Activated CD4-positive, CD25-positive, alpha-beta regulatory T cell treated with anti-CD3 and anti-CD28 coated beads, Interleukin-2, amount 50 U/mL, for 24 hours (primary cell): ENCODE measurements around the gene FAM131C.
"Not testable (repeated sequence)": the region's sequence is repeated elsewhere in the genome, so short reads cannot be mapped to it uniquely, and the experiment has no call there.

Experiments used
- ATAC-seq, 2 donors: fragments of 150-1000 bp; cut with Tn5 transposase; one replicate each; pipeline ENCODE4 v1.10.0; 2021; ENCODE audit warnings: mild to moderate bottlenecking in 1 of 2, moderate library complexity in 1 of 2

Gene FAM131C, protein sequence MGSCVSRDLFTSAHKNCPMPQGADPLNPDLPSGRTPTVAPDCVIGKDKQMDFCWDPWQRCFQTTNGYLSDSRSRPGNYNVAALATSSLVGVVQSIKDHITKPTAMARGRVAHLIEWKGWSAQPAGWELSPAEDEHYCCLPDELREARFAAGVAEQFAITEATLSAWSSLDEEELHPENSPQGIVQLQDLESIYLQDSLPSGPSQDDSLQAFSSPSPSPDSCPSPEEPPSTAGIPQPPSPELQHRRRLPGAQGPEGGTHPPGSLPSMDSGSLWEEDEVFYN

DNA sequence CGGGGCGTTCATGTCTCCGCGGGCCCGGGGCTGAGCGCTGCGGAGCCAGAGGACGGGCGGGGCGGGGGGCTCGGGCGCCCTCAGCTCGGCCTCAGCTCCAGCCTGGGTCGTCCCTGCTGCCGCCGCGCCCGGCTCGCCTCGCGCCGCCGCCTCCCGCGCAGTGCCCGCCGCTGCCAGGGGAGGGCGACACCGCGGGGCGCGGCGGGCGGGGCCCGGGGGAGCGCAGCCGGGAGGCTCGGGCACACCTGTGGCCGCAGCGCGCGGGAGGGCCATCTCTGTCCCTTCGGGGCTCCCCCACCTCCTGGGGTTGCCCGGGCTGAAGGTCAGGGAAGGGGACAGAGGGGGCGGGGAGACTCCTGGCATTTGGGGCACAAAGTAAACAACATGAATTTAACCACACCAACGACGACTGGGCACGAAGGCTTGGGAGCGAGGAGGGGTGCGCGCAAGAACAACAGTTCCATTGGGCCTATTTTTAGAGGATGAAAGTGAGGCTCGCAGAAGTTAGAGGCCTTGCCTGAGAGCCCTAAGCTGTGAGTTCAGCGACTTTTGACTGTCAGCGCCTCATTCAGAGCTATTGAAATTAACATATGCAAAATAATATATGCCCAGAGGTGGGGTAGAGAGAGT is at the start of gene FAM131C:
Gene FAM131C (minus strand): TSS at position 162 of the 630 bp plus-strand sequence. CDS start 209 bp downstream, outside the sequence.
- ATAC-seq: peak; percentile 77

GRCh38 chr1:16122916-16123315 is 49.5 kb upstream of the FAM131C start:
- peak; percentile 13 to 40 for ATAC-seq

DNA sequence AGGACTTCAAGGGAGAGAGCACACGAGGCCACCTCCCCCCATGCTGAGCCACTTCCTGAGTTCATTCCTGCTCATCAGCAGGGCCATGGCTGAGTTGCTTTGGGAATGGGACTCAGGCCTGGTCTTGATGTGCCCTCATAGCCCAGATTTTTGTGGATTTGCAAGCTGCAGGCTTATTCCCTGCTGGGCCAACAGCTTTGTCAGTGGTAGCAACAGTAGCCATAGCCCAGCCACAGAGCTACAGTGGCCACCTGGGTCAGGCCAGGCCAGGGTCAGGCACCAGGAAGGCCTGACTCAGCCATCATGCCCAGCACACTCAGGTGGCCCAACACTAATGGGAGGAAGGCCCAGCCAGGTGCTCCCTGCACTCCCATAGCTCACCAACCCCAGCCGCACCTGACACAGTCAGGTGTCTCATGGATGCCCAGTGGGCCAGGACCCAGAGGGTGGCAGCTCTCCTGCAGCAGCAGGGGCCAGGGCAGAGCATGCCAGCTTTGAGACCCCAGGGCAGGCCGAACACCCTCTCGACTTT is 49.0 kb upstream of the FAM131C start:
- ATAC-seq: no peak

- no peak for ATAC-seq
Observed at GRCh38 chr1:16120940-16121410, 47.5 kb upstream of the FAM131C start.

DNA sequence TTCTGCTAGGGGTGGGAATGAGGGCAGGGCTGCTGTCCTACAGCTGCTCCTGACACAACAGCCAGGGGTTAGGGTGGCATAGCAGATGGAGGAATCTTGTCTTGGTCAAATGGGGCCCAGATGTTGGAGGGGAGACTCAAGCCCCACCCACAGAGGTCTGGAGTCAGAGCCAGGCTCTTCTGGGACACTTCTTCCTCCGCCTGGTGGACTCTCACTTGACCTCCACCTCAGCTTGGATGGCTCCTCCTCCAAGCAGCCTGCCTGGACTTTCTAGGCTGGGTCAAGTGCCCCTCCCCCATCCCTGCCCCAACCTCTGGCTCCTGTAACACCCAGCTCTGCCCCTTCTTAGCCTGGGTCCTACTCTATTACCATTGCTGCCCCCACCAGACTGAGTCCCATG is 47.0 kb upstream of the FAM131C start:
- ATAC-seq: no peak

GRCh38 chr1:16119926-16120325 is 46.5 kb upstream of the FAM131C start:
- ATAC-seq: no peak

DNA sequence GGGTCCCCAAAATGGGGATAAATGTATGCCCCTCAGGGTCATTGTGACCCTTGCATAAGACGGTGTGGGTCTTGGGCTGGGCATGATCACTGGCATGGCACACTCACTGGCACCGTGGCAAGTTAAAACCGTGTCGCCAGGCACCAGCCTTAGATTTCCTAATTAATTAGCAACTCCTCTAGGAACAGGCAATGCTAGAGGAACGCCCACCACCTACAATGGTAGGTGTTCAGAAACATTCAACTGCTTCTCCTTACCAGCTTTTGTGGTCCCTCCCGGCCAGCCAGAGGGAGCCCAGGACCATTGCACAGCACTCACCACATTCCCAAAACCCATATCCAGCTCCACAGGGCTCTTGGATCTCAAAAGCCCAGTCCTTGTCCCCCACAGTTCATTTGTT is 46.1 kb upstream of the FAM131C start:
- no peak for ATAC-seq

GRCh38 chr1:16118706-16119105 is 45.3 kb upstream of the FAM131C start:
- ATAC-seq: no peak

GRCh38 chr1:16117936-16118335 is 44.5 kb upstream of the FAM131C start:
- ATAC-seq: no peak

DNA sequence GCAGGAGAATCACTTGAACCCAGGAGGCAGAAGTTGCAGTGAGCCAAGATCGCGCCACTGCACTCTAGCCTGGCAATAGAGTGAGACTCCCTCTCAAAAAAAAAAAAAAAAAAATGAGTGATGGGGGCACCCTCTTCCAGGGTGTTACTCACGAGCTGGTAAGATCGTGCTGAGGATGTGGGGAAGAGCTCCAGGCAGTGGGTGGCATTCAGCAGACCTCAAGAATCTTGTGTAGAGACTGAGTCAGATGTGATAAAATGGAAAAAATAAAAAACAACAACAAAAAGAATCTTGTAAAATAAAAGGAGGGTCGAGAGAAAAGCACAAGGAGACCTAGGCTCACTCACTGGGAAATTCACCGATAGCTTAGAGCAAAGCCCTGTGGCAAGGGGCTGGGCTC is 43.9 kb upstream of the FAM131C start:
- ATAC-seq: no peak

GRCh38 chr1:16116625-16117024 is 43.2 kb upstream of the FAM131C start:
- no peak for ATAC-seq

GRCh38 chr1:16116002-16116401 is 42.6 kb upstream of the FAM131C start:
- no peak for ATAC-seq

GRCh38 chr1:16115468-16115983 is 42.1 kb upstream of the FAM131C start:
- no peak for ATAC-seq

- ATAC-seq: no peak
Observed at GRCh38 chr1:16114527-16115467, 41.3 kb upstream of the FAM131C start.

DNA sequence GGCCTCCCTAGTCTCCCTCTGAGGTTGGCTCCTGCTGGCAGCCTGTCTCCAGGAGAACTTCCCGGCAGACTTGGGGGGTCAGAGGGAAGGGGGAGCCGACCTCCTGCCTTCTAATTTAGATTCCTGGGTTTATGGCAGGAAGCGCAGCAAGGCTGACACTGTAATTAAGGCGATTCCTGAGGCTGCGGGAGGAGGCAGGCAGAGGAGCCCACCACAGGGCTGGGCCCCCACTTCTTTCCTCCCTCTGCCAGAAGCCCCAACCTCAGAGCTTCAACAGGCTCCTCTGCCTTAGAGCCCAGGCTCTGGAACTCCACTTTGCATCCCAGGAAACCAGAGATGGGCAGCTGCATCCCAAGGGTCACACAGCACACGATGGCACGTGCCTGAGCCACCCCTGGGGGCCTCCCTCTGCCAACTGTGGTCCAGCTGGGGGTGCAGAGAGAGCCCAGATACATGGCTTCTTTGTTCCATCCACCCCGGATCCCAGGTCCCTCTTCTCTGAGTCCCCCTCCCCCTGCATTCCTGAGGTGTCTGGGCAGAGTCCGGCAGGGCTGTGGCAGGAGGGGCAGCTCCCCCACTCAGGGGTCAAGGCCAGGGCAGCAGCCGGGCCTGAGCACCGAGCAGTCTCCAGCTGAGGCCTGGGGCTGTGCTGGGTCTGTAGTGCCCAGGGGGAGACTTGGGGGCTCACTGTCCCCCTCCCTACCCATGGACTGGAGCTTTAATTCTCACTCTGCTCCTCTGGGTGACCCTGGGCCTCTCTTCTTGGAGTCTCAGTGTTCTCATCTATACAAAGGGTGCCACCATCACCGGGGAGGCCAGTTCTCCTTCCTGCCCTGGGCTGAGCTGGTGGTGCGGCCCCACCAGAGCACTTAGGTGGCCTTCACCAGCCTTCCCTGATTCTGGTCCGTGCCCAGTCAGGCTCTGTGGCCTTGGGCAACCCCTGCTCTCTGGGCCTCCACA is 39.4 kb upstream of the FAM131C start:
- no peak for ATAC-seq

DNA sequence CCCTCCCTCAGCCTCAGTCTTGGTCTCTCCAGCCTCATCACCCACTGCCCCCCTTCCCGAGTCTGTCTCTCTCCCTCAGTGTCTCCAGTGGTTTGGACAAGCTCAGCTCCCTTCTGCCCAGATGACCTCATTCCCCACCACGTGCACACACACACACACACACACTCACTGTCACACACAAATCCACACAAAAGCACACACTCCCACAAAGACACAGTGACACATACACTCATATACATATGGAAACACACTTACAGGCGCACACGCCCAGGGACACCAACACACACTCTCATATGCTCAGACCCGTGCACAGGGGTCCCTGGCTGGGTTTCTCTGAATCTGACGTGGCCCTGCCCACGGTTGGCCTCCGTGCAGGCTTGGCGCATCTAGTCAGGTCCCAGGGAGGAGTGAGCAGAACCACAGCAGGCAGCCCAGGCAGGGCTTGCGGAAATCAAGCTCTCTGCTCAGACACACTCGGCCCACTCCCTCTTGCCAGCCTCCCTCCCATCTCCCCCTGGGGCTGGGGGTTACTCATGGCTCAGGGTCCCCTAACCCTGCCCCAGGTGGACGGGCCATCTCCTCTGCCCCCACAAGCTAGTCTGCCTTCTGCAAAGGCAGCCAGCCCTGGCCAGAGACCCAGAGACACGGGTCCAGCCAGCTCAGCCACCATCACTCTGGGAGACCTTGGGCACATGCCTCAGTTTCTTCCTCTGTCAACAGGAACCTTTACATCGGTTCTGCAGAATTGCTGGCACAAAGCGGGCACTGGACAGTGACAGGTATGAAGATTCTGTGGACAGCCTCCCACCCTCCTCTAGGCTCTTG is 38.5 kb upstream of the FAM131C start:
- ATAC-seq: no peak

- ATAC-seq: no peak
Observed at GRCh38 chr1:16110884-16111283, 37.4 kb upstream of the FAM131C start.

DNA sequence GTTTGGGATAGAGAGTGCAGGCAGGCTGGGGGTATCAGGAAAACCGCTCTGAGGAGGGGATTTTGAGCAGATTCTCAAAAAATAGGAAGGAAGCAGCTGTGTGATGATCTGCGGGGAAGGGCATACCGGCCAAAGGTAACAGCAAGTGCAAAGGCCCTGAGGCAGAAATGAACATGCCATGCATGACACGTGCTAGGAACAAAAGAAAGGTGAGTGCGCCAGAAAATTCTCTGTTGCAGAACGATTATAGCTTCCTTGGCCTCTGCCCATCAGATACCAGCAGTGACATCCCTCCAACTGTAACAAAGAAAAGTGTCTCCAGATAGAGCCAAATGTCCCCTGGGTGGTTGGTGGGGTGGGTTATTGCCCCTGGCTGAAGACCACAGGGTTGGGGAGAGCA is 37.0 kb upstream of the FAM131C start:
- no peak for ATAC-seq

- no peak for ATAC-seq
Observed at GRCh38 chr1:16109571-16109970, 36.1 kb upstream of the FAM131C start.

GRCh38 chr1:16107039-16107438 is 33.6 kb upstream of the FAM131C start:
- not testable (repeated sequence) for ATAC-seq

DNA sequence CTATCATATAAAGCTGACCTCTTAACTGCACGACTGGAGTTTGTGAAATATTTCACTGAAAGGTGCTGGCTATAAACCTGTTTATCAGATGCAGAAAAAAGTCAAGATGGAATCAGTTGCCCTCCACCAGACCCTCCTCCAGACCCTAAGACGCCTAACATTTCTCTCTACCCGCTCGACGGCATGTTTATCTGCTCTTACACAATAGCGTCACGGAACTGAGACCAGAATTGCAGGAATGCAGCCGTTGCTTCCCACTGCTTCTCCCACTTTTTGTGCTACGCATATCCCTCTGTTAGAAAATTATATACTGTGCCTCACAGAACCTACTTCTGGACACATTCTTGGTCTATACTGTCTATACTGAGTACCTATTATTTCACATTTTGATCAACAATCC is 28.2 kb upstream of the FAM131C start:
- no peak for ATAC-seq
